DOHH2 (cell line): ENCODE measurements around the gene PITX2.

Experiments
- CTCF ChIP-seq: fragments of 200-600 bp; sonication (generic); IDR thresholded peaks from one replicate; pipeline ENCODE4 v1.5.1; 2014; ENCODE audit warnings: antibody characterized with exemption, mild to moderate bottlenecking, low read depth, low read length; ENCODE audit not compliant: poor library complexity, severe bottlenecking
- EZH2phosphoT487 ChIP-seq: fragments of 200-600 bp; sonication (generic); IDR thresholded peaks from 2 replicates; pipeline ENCODE4 v1.6.1; 2017; ENCODE audit warnings: borderline replicate concordance, mild to moderate bottlenecking, antibody characterized with exemption, low read length, moderate library complexity, mixed read lengths

DNA sequence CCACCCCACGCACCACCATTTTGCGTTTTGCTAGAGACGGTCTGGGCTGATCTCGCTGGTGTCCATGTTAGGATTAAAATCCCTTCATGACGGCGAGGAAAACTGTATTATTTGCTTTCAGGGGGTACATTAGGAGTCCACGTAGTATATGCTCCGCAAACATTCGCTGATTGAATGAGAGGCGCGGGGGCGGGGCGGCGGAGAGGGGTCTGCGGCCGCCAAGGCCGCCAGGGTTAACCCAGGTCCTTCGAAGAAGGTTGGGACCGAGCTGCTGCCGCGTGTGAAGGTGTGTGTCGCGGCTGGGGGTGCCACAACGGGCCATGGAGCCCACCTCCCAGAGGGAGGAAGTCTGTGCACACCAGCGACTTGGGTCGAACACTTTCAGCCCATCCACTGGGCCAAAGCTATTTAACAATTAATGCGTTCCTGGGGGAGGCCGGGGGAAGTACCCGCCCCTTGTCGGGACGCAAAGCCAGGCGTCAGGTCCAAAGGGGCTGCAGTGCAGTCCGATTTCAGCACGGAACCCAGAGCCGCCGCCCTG is 6.4 kb upstream of the PITX2 start:
- no peak for TF ChIP-seq CTCF
- TF ChIP-seq EZH2phosphoT487: no peak
